GM04504 (cell line): ENCODE results near the gene CDC42SE2.
"Not testable (repeated sequence)": the region's sequence is repeated elsewhere in the genome, so short reads cannot be mapped to it uniquely, and the experiment has no call there.

Experiments used
- DNase-seq: peaks from one replicate; pipeline ENCODE4 v3.0.0-alpha.2; 2012; ENCODE audit warnings: low read depth

CDC42SE2 gene

DNA sequence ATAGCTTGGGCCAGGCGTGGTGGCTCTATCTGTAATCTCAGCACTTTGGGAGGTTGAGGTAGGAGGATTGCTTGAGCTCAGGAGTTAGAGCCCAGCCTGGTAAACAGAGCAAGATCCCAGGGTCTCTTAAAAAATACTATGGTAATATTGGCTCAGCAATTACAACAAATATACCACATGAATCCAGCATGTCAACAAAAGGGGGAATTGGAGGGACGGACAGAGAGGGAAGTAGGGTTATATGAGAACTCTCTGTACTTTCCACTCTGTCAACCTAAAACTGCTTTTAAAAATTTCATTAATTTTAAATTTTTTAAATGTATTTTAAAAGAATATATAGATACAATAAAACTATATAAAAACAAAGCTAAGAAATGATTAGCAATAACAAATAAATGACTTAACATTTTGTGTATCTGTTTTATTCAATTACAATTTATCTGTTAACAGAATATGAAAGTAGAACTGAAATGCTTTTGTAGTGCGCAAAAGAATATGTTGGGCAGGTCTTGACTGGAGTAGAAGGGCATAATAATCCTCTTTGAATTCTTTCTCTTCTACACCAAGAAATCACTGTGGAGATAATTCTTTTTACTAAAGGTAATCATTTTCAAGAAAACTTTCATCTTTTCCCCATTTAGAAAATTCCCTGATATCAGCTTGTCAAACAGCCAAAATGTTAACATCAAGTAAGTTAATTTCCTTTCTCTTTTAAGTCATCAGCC lies 12.9 kb upstream of the CDC42SE2 start:
- no peak for DNase-seq

DNA sequence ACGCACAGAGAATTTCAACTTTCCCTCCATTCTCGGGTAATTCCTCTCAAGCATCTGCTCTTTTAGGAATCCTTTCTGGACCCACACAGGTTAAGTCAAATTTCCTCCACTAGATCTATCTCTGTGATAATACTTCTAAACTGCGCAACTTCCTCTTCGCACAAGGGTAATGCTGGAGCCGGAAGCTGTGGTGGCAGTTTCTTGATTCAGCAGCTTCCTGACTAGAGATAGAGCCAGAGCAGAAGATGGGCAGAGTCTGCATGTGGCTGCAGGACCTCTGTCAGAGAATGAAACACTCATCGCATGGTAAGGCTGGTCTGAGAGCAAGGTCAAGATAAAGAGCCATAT lies 11.1 kb upstream of the CDC42SE2 start:
- DNase-seq: no peak

DNA sequence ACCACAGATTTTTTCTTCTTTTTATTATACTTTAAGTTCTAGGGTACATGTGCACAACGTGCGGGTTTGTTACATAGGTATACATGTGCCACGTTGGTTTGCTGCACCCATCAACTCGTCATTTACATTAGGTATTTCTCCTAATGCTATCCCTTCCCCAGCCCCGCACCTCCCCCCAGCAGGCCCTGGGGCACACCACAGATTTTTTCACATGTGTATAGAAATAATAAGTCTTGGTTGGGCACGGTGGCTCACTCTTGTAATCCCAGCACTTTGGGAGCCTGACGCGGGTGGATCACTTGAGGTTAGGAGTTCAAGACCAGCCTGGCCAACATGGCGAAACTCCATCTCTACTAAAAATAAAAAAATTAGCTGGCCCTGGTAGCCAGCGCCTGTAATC lies 9.8 kb upstream of the CDC42SE2 start:
- not testable (repeated sequence) for DNase-seq

DNA sequence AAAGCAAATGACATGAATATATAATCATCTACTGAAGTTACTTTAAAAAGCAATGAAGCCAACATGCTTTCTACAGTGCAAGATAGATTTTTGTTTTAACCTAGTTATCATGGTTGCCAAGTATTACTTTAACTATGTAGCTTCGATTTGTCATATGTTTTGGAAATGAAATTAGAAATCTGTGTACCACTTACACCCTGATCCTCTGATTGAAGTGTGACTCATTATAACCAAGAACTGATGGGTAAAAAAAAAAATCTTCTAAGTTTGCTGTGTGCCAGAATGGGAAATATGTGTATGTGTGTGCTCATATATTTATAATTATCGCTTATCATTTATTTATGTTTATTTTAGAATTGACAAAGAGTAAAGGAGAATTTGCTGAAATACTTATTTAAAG lies 9.1 kb upstream of the CDC42SE2 start:
- DNase-seq: no peak

DNA sequence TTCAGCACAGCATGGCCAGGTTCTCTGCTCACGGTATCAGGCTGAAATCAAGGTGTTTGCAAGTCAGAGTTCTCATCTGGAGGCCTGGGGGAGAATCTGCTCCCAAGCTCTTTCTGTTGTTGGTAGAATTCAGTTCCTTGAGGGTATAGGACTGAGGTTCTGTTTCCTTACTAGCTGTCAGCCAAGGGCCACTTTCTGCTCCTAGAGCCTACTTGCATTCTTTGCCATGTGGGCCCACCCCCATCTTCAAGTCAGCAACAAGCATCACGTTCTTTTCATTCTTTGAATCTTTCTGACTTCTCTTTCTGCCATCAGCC lies 7.4 kb upstream of the CDC42SE2 start:
- no peak for DNase-seq

DNA sequence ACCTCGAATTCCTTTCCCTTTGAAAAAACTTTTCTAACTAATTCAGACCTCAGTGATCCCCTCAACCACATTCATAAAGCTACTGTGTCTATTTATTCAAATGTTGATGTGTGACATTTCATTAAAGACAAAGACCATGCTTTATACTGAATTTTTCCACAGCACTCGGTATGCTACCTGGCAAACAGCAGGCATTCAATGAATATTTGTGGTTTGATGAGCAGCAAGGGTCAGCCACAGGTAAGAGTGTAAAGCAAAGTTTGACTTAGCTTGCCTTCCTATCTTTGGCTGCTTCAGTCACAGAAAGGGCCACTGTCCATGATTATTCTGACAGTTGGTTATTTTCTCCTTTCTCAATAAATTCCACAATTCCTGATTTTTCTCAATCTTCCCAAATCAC lies 5.1 kb upstream of the CDC42SE2 start:
- DNase-seq: no peak

DNA sequence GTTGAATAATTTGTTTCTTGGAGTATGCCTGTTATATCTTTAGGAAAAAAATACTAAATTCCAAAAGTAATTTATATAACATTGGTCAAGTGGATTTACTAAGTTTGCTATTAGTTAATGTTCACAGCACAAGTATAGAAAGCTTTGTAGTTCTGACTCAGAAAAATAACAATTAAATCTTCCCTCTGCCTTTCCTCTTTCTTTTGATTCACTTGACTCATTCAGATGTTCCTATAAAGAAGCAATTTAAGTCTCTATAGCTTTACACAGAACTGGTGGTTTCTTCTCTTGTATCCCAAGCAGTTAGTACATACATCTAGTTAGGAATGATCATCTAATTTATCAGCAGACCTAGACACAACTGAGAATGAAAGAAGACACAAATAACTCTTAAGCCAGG lies 4.5 kb upstream of the CDC42SE2 start:
- DNase-seq: no peak

DNA sequence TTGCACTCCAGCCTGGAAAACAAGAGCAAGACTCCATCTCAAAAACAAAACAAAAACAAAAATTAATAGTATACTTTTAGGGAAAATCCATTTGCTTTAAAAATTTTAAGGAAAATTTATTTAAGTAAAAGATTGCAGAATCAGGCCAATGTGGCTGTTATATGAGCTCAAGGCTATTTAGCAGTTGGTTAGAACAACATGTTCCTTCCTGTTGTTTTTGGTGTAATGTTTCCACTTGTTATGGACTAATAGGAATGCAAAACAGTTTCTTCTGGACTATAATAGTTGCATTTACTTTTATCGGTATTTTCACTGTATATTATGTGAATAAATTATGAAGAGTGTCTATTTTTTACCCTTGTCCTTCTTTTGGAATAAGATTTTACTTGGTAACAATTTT lies 3.0 kb upstream of the CDC42SE2 start:
- no peak for DNase-seq

DNA sequence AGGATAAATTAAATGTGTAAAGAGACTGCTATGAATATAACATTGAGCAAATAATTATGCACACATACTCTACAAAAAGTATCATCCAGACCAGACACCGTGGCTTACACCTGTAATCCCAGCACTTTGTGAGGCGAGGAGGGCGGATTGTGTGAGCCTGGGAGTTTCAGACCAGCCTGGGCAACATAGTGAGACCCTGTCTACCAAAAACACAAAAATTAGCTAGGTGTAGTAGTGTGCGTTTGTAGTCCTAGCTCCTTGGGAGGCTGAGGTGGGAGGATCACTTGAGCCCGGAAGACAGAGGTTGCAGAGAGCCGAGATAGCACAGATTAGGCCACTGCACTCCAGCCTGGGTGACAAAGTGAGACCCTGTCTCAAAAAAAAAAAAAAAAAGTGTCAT lies 2.4 kb upstream of the CDC42SE2 start:
- DNase-seq: no peak

DNA sequence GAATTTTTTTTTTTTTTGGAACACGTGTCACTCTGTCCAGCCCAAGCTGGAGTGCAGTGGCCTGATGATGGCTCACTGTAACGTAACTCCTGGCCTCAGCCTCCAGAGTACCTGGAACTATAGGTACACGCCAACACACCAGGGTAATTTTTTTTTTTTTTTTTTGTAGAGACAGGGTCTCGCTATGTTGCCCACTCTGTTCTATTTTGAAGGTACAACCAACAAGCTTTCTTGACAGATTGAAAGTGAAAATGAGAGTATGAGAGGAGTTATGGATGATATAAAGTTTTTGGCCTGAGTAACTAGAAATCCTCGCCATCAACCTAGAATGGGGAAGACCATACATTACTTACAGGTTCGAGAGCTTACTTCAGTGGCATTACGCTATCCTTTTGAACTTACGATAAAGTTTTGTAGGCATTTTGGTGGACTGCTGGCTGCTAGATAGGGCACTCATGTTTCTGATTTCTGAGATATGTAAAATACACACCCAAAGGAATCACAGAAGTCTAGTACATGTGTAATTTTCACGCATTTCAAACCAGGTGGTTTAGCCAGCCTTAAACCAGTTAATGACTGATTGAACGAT lies 806 bp upstream of the CDC42SE2 start:
- DNase-seq: no peak

DNA sequence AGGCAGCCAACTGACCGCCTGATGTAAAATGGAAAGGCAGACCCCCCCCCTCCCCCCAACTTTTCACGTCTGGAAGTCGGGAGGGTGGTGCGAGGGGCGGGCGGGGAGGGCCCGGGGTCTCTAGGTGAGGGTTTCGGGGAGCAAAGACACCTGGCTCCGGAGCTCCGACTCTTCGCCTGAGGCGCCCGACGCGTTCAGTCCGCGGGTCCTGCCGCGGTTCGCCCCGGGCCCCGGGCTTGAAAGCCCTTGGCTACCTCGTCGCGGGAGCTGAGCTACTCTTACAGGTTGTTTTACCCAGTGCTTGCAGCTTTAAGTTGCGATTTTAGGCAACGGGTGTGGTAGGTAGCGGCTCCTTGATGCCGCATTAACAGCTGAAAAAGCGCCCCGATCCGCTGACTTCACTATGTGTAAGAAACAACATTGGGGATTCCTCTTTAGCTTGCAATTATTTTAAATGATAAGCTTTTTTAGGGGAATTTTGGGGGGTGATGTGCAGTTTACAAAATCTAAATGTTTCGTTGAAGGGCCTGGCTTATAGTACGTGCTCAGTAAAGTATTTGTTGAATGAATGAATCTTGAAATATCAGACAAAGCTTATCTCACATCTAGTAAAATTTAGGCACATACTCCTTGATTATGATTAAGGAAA lies 722 bp downstream of the CDC42SE2 start:
- no peak for DNase-seq

DNA sequence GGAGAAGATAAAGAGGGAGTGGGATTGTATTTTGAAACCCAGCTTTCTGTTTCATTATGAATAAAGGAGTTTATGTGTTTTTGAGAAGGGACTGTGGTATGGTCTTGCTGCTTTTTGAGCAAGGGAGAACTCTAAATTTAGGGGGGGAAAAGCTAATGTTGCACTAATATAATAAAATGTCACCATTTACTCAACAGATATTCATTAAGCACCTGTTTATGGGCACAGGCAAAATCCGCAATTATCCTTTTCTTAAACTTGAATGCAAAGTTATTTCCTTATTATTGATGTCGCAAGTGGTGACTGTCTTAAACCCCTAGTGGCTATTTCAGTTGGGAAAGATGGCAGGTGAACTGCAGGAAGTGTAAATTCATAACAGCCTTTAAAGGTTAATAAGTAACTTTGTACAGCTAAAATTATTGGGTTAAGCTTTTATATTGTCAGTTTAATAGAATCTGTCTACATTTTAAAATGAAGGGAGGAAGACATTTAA lies 1.5 kb downstream of the CDC42SE2 start:
- DNase-seq: no peak

DNA sequence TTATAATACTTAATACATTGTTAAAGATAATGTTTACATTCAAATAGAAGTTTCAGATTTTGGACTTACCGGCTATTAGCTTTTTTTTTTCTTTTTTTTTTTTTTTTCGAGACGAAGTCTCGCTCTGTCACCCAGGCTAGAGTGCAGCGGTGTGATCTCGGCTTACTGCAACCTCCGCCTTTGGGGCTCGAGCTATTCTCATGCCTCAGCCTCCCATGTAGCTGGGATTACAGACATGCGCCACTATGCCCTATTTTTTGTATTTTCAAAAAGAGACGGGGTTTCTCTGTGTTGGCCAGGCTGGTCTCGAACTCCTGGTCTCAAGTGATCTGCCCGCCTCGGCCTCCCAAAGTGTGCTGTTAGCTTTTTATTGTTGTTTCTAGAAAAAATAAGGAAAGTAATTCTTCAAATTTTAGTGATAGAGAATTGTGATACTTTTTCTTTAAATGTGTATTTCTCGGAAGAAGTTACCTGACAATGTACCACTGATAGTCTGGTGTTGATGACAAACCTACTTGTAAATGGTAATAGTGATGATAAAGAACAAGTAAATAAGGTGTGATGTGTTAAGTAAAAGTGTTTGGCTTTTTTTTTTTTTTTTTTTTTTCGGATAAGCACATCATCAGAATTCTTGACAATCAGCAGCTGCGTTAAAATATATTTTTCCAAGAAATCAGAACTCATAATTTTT lies 2.7 kb downstream of the CDC42SE2 start:
- DNase-seq: no peak

DNA sequence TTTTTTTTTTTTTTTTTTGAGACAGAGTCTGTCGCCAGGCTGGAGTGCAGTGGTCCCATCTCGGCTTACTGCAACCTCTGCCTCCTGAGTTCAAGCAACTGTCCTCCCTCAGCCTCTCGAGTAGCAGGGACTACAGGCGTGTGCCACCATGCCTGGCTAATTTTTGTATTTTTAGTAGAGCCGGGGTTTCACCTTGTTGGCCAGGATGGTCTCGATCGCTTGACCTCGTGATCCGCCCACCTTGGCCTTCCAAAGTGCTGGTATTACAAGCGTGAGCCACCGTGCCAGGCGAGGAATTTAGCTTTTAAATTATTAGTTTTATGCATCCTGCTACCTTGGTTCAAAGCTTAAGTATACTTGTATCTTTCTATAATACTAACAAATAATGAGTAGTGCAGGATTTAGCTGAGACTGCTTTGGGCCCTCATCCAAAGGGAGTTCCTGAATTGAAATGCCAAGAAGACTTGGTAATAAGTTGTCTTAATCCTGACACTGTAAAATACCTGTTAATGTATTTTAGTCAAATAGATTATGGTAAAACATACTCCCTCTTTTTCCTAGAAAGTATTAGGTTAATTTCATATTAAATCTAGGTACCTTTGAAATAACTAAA lies 5.0 kb downstream of the CDC42SE2 start:
- DNase-seq: no peak

DNA sequence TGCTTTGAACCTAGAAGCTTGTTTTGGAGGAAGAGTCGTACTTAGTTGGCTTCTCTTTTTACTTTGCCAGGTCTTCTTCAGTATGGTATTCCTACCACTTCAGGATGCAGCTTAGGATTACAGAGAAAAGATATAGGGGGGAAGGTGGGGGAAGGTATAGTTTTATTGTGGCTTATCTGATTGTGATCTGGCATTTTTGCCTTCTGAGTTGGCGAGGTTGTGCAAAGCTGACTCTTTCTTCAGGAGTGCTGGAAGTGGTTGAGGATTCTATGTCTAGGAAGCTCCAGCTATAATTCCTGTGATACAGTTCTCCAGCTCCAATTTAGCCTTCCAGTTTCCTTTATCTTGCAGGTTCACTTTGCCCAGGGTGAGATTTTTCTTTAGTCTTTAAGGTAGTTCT lies 7.0 kb downstream of the CDC42SE2 start:
- DNase-seq: no peak

DNA sequence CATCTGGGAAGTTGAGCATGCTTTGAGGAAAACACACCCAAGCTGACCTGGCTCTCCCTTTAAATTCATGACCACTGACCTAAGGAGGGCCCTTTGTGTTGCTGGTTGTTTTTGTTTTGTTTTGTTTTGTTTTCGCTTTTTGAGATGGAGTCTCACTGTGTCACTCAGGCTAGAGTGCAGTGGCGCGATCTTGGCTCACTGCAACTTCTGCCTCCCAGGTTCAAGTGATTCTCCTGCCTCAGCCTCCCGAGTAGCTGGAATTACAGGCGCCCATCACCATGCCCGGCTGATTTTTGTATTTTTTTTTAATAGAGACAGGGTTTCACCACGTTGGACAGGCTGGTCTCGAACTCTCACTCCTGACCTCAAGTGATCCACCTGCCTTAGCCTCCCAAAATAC lies 8.0 kb downstream of the CDC42SE2 start:
- not testable (repeated sequence) for DNase-seq

DNA sequence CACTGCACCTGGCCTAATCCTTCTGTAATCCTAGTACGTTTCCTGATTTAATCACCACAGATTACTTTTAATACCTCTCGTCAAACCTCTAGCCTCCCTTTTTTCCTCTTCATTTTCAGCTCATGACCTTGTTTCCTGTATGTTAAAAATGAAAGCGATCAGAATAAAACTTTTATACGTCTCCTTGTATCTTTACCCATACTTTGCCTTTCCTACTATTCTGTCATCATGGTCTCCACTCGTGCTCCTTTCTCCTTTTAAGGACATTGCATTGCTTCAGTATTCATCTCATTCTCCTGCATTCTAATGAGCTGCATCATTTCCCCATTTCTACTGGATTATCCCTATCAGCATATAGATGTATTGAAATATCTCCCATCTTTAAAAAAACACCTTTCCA lies 8.5 kb downstream of the CDC42SE2 start:
- no peak for DNase-seq

DNA sequence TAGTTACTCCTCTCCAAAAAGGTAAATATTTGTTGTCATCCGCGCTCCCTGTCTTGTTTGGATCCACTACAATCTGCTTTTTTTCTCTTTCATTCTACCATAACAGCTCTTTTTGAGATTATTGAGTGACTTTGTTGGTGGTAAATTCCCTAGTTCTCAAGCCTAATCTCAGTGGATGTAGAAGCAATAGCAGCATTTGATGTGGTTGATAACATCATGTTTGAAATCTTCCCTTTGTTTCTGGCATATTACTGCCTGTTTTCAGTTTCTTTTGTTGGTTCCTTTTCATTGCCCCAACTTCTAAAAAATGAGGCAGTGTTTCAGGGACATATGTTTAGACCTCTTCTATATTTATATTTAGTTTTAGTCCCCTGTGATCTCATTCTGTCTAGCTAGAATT lies 8.9 kb downstream of the CDC42SE2 start:
- no peak for DNase-seq

DNA sequence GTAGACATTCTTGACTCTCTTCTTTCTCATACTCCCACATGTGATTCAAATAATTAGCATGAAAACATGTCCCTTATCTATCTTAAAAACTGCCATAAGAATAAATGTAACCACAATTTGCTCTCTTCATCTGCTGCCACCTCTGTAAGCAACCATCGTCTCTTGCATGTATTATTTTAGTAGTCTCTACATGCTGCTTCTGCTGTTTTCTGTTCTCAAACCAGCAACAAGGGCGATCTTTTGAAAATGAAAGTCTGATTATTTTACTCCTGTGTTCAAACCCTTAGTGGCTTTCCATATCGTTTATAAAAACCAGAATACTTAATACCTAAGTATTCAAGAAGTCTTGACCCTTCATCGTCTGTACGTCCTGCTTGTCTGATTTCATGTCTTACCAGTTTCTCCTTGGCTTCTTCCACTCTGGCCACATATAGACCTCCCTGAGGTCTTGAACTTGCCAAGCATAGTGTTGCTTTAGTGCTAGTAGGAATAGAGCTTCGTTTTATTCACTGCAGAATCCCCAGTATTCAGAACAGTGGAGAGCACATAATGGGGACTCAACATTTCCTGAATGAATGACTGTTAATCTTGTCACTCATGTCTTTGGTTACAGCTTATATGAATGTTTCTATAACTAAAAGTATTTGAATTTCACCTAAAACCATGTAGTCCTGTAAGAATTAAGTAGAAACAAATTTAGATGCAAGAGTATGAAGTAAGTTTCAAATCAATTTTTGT lies 10.6 kb downstream of the CDC42SE2 start:
- DNase-seq: no peak

DNA sequence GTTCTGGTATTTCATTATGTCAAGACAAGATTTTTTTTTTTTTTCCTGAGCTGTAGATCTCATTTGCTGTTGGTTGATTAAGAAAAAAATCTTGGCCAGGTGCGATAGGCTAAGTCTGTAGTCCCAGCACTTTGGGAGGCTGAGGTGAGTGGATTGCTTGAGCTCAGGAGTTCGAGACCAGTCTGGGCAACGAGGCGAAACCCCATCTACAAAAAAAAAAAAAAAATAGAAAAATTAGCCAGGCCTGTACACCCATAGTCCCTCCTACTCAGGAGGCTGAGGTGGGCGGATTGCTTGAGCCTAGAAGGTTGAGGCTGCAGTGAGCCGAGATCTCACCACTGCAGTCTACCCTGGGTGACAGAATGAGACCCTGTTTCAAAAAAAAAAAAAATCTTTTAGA lies 12.2 kb downstream of the CDC42SE2 start:
- no peak for DNase-seq

DNA sequence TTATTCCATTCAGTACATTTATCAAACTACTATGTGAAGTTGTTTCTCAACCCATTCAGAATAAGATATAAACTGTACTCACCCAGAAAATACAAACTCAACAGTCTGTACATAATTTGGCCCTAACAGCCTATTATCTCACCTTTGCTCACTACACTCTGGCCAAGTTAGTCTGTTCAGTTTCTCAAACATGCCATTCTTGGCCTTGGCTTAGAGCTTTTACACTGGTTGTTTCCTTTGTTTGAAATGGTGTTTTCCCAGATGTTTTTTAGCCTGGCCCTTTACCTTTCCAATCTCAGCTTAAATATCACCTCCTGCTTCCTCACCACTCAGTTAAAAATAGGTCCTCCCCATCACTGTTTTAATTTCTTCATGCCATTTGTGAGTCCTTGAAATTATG lies 13.6 kb downstream of the CDC42SE2 start:
- no peak for DNase-seq
